BJ (cell line): ENCODE data around the gene YIPF7. TPM values are rescaled to one million over a fixed set of nuclear protein-coding genes. Genes with fewer than 3 reads are reported as not detected.

ENCODE experiments used
- CTCF ChIA-PET: fragments of 350-600 bp; formaldehyde crosslinking; extraction: SDS; loops from one replicate; lab custom pipeline; 2021; ENCODE audit warnings: antibody characterized with exemption, inconsistent platforms; lab: Yijun Ruan, JAX
- POLR2A ChIA-PET: fragments of 300-600 bp; sonication (Branson Sonifier 250); formaldehyde crosslinking; extraction: SDS; loops from one replicate; lab custom pipeline; 2021; ENCODE audit warnings: antibody characterized with exemption; lab: Charles Lee
- DNase-seq: peaks from one replicate; pipeline ENCODE4 v3.0.0-alpha.2; 2011; ENCODE audit warnings: low read depth
- H3K27me3 ChIP-seq: 2 replicates; pipeline ENCODE4 v1.6.0; 2011; ENCODE audit warnings: low read length; ENCODE audit not compliant: control insufficient read depth, insufficient read depth
- H3K36me3 ChIP-seq: 2 replicates; pipeline ENCODE4 v1.5.1; 2011; ENCODE audit warnings: low read length; ENCODE audit not compliant: control insufficient read depth, insufficient read depth
- H3K4me3 ChIP-seq: 2 replicates; pipeline ENCODE4 v1.5.1; 2011; ENCODE audit warnings: low read depth, mild to moderate bottlenecking, control low read depth, low read length
- polyA plus RNA-seq: library from polyadenylated mRNA; depleted of rRNA; stranded (reverse); fragments of >200 nt; gene quantifications from 2 replicates; pipeline ENCODE4 v1.2.3, GENCODE V29; 2011
- TF ChIP-seq, protein P1 (sequence below): IDR thresholded peaks from 2 replicates; pipeline ENCODE4 v1.5.1; 2011; ENCODE audit warnings: low read depth, mild to moderate bottlenecking, control low read depth, inconsistent platforms, low read length, moderate library complexity; ENCODE audit not compliant: insufficient read depth

YIPF7 gene
- polyA plus RNA-seq, 1 experiment: not detected

DNA sequence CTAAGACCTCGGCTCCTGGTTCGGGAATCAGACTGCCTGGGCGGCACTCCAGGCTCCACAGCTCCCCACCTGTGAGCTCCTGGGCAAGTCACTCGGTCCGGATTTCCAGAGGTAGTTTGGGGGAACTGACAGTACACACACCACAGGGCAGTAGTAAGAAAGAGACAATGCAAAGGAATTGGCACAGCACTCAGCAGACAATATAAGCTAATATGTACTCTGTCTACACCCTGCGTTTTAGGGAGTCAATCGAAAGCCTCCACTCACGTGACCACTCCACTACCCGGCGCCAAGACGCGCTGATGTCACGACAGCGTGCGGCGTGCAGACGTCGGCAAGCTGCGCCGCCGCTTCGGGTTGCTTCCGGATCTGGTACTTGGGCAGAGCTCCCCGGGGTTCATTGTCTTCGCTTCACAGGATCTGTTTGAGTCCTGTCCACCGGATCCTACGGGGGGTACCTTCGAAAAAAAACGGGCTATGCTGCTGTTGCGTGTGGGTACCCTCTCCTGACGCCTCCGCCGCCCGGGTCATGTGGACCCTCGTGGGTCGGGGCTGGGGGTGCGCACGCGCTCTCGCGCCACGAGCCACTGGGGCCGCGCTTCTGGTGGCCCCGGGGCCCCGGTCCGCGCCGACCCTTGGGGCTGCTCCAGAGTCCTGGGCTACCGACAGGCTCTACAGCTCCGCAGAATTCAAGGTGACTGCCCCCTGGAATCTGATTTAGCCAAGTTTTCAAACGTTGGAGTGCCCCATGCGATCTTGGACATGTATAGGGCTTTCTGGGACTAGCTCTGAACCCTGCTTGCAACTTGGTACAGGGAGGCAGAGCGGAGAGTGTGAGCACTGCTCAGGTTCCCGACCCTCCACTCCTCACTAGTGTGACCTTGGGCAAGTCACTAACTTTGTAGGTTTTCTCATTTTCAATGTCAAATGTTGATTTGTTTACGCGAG, 26.9 kb upstream of the YIPF7 start, which contains the start of gene GUF1:
TSS of gene GUF1 (plus strand) at position 327 of the 948 bp plus-strand sequence. CDS start at position 530, 203 bp downstream.
- POLR2A ChIA-PET: interaction anchor here (0.7 kb wide), 1 partner anchor 16 kb away, joined by 3 read pairs; no protein-coding TSS in a partner anchor
- Histone ChIP-seq H3K27me3 (no peaks in the 10 kb centered on the region), H3K4me3 (peak within 1 kb of the TSS; percentile 95), H3K36me3 (peaks cover 2% of the 10 kb centered on the region; the same call in 1 of the 2 replicates)
- peak; percentile 49 for DNase-seq
- TF ChIP-seq, protein P1, sequence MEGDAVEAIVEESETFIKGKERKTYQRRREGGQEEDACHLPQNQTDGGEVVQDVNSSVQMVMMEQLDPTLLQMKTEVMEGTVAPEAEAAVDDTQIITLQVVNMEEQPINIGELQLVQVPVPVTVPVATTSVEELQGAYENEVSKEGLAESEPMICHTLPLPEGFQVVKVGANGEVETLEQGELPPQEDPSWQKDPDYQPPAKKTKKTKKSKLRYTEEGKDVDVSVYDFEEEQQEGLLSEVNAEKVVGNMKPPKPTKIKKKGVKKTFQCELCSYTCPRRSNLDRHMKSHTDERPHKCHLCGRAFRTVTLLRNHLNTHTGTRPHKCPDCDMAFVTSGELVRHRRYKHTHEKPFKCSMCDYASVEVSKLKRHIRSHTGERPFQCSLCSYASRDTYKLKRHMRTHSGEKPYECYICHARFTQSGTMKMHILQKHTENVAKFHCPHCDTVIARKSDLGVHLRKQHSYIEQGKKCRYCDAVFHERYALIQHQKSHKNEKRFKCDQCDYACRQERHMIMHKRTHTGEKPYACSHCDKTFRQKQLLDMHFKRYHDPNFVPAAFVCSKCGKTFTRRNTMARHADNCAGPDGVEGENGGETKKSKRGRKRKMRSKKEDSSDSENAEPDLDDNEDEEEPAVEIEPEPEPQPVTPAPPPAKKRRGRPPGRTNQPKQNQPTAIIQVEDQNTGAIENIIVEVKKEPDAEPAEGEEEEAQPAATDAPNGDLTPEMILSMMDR: no peak
- CTCF ChIA-PET: interaction anchor here (1.0 to 3.0 kb wide), 2 partner anchors 48 to 49 kb away, joined by 3 to 9 read pairs; partner anchors contain the start of gene GNPDA2

DNA sequence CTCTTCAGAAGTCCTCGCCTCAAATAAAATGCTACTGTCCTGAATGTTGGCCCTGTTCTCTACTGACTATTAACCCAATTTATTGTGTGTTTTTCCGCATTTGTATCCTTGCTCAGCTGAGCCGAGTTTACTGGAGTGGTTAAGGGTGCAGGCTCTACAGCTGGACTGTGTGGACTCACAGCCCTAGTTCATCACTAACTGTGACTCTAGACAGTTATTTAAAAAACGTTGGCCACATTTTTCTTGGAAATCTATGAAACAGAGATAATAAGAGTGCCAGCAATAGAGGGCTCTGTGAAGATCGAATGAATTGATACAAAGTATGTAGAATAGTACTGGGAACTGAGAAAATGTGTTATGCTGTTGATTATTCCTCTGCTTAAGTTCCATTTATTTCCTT, 23.9 kb upstream of the YIPF7 start:
- Histone ChIP-seq H3K36me3 (no peaks in the 10 kb centered on the region), H3K4me3 (no peak overlapping the region), H3K27me3 (no peaks in the 10 kb centered on the region)
- TF ChIP-seq, protein P1: no peak
- ChIA-PET CTCF (no interaction called here), POLR2A (no interaction called here)
- no peak for DNase-seq

DNA sequence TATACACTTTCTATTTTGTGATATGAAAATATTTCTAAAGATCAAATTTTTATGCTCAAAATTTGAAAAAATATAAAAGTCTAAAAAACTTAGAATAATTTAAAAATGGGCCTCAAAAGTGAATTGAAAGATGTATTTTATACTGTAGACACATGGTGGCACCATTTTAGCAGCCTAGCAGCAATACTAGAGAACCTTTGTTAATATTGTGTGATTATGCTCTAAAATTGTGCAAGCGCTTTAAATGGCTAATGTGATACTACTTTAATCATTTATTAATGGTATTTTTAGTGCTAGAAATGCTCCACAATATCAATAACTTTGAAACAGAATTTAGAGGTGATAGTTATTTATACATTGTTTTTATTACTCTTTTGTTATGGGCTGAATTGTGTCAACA, 23.0 kb upstream of the YIPF7 start:
- Histone ChIP-seq H3K27me3 (no peaks in the 10 kb centered on the region), H3K4me3 (no peak overlapping the region), H3K36me3 (no peaks in the 10 kb centered on the region)
- CTCF ChIA-PET: no interaction called here
- POLR2A ChIA-PET: no interaction called here
- DNase-seq: no peak
- TF ChIP-seq, protein P1: no peak

DNA sequence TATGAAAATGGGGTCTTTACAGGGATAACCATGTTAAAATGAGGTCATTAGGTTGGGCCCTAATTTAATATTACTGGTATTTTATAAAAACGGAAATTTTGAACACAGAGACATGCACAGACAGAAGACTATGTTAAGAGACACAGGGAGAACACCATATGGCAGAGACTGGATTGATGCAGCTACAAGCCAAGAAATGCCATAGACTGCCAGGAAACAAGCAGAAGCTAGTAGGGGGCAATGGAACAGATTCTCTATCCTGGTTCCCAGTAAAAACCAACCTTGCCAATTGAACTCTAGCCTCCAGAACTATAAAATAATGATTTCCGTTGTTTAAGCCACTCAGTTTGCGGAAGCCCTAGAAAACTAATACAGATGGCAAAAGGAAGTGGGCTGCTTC, 20.2 kb upstream of the YIPF7 start:
- Histone ChIP-seq H3K27me3 (no peaks in the 10 kb centered on the region), H3K4me3 (no peak overlapping the region), H3K36me3 (no peaks in the 10 kb centered on the region)
- no peak for DNase-seq
- ChIA-PET POLR2A (no interaction called here), CTCF (no interaction called here)
- TF ChIP-seq, protein P1: no peak

DNA sequence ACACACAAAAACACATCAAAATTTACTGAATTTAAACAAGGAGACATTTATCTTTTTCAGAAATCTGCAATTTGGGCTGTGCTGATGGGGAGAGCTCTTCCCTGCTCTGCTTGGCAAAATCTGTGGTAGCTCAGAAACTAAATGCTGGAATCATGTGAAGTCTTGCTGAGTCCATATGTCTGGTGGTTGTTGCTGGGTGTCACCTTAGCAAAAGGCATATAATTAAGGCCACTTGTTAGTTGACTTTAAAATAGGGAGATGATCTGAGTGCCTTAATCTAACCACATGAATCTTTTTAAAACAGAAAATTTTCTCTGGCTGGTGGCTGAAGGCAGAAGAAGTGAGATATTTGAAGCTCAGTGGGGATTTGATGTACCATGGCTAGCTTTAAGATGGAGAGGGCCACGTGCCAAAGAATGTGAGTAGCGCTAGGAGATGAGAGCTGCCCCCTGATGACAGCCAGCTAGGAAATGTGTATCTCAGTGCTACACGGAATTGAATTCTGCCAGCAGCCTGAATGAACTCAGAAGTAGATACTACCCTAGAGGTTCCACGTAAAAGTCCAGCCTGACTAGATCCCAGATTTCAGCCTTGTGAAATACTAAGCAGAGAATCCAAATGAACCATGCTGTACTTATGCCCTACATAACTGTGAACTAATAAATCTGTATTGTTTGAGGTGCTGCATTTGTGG, 19.2 kb upstream of the YIPF7 start:
- no peaks in the 10 kb centered on the region for H3K36me3 ChIP-seq
- DNase-seq: no peak
- ChIA-PET CTCF (no interaction called here), POLR2A (no interaction called here)
- TF ChIP-seq, protein P1: no peak
- no peaks in the 10 kb centered on the region for H3K27me3 ChIP-seq
- no peak overlapping the region for H3K4me3 ChIP-seq
